ENCODE data around the gene ZNF438. TPM values are rescaled to one million over a fixed set of nuclear protein-coding genes. Genes with fewer than 3 reads are reported as not detected.

ZNF438 gene
- total and polyA plus RNA-seq, 2 of the 8 experiments (the other 6 are each of a cell fraction or from before 2014, with no cell fraction given), result 0.95 to 1.7 TPM

DNA sequence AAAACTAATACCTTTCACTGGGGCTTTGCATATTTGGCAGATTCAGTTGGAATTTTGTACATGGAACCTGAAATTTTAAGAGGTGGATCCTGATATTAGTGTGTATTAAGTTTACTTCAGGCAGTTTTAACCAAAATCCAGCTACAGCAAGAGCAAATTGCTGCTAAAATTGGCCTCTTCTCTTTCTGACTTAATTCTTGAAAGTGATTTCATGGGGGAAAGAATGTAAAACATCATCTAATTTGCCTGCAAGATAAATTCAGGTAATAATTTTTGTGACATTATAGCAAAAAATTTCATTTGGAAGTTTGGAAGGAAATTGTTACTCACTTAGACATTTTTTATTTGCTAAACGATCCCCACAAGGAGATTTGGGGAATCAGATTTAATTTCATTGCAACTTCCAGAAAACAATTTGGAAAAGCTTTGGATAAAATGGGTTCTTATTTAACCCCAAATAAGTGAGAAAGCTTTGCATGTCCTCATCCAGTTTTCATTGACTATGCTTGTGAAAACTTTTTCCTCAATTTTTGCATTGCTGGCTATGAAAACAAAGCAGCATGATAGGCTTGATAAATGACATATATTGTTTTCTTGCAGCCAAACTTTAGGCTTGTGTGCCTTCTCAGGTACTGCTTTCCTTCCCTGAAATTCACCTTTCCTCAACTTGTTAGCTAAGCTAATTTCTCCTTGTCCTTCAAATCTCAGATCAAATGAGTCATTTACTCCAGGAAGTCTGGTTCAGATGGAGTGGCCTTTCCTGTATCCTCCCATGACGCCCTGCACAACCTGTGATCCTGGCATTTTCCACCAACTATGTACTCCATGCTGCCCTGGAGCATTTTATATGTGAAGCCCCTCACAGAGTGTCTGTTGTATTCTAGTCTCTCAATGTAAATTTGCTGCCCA is 27.4 kb upstream of the ZNF438 start:
- Histone ChIP-seq H3K14ac (ENCODE audit: insufficient read length) (no peak overlapping the region), H2BK5ac (ENCODE audit: low read depth, low read length) (no peak overlapping the region), H3K27ac (ENCODE audit: low read depth, low read length) (no peak overlapping the region), H3K27me3 (replicated peaks in 1 of 4; ENCODE audit: control insufficient read depth in 3 of 4, extremely low read depth in 1 of 4, insufficient read depth in 3 of 4, low read length in 3 of 4) (no peaks in the 10 kb centered on the region), H2BK12ac (ENCODE audit: low read depth, low read length) (no peak overlapping the region), H3K23ac (ENCODE audit: insufficient read length) (no peak overlapping the region), H3K18ac (ENCODE audit: extremely low read depth, low read length) (no peak overlapping the region), H3K4me3 (ENCODE audit: extremely low read depth in 1 of 4, insufficient read depth in 2 of 4, low read depth in 3 of 4, low read length in 4 of 4) (no peak overlapping the region), H3K23me2 (ENCODE audit: low read depth, low read length) (no peaks in the 10 kb centered on the region), H2AFZ (ENCODE audit: low read length) (no peak overlapping the region), H3K79me1 (ENCODE audit: low read depth, low read length) (no peaks in the 10 kb centered on the region), H4K91ac (replicated peaks; ENCODE audit: insufficient read length, low read length) (no peak overlapping the region), H3K56ac (replicated peaks; ENCODE audit: insufficient read length, low read depth, low read length) (no peak overlapping the region), H3K4me1 (replicated peaks in 1 of 4; ENCODE audit: control insufficient read depth in 3 of 4, insufficient read depth in 4 of 4, low read length in 3 of 4) (no peaks in the 10 kb centered on the region), H4K8ac (ENCODE audit: extremely low read depth, insufficient read depth, low read length) (no peak overlapping the region), H2BK15ac (ENCODE audit: low read length) (no peak overlapping the region), H3K4ac (replicated peaks; ENCODE audit: insufficient read length, low read depth, low read length) (no peak overlapping the region), H3K9me3 (ENCODE audit: insufficient read depth in 2 of 2, low read depth in 1 of 2, low read length in 1 of 2) (peaks cover 0 to 6% of the 10 kb centered on the region in 2 experiments; a peak in 1 of 4 replicates), H2BK20ac (ENCODE audit: low read length) (no peak overlapping the region), H3K9ac (replicated peaks in 1 of 4; ENCODE audit: extremely low read depth in 1 of 4, low read depth in 3 of 4, low read length in 3 of 4) (no peak overlapping the region), H3K36me3 (ENCODE audit: control insufficient read depth in 2 of 4, insufficient read depth in 4 of 4, low read length in 3 of 4) (no peaks in the 10 kb centered on the region), H4K20me1 (replicated peaks in 1 of 2; ENCODE audit: control insufficient read depth in 1 of 2, insufficient read depth in 2 of 2, low read length in 2 of 2) (no peaks in the 10 kb centered on the region), H2AK5ac (ENCODE audit: low read depth, low read length) (no peak overlapping the region), H3K4me2 (ENCODE audit: insufficient read depth in 1 of 2, low read depth in 2 of 2, low read length in 2 of 2) (no peak overlapping the region), H3K79me2 (ENCODE audit: control insufficient read depth in 1 of 2, insufficient read depth in 2 of 2, low read length in 2 of 2) (no peaks in the 10 kb centered on the region), H2BK120ac (replicated peaks; ENCODE audit: low read depth, low read length) (no peak overlapping the region), H4K5ac (ENCODE audit: insufficient read length, low read depth, low read length) (no peak overlapping the region)
- DNase-seq (ENCODE audit: low read depth in 1 of 2, low spot score in 2 of 2), result no peak
- no peak for FAIRE-seq
- CTCF ChIA-PET (ENCODE audit: partially characterized antibody), result interaction anchor here (0.5 to 0.7 kb wide), 3 partner anchors 26 to 372 kb away, joined by 3 read pairs; no protein-coding TSS in a partner anchor
- 89% methylated on average over 2 of the region's 2 CpGs; no CpG with 5 or more reads in 1 of the 2 experiments for WGBS, 2 experiments (ENCODE audit: extremely low coverage in 1 of 2, insufficient coverage in 1 of 2, insufficient read length in 1 of 2, insufficient replicate concordance in 2 of 2, low coverage in 1 of 2, low lambda C conversion rate in 2 of 2, missing lambda C conversion rate in 1 of 2)
- POLR2A ChIA-PET (ENCODE audit: partially characterized antibody), result no interaction called here
- TF ChIP-seq ZNF274 (IDR thresholded peaks at IDR 0.05; ENCODE audit: borderline replicate concordance, extremely low read depth, low read length) (no peak), CEBPB (IDR thresholded peaks at IDR 0.05; ENCODE audit: low read depth, low read length) (no peak), CHD2 (IDR thresholded peaks at IDR 0.05; ENCODE audit: low read length) (no peak), CTBP2 (IDR thresholded peaks at IDR 0.05; ENCODE audit: borderline replicate concordance, insufficient read depth, insufficient read length, low read length) (no peak), TAF1 (IDR thresholded peaks at IDR 0.05; ENCODE audit: low read depth, low read length) (no peak), RXRA (IDR thresholded peaks at IDR 0.05; ENCODE audit: insufficient read depth, low read depth, low read length) (no peak), KDM1A (IDR thresholded peaks at IDR 0.05; ENCODE audit: borderline replicate concordance, low read length) (no peak), RAD21 (IDR thresholded peaks at IDR 0.05 in 1 of 2, conservative IDR thresholded peaks at IDR 0.05 in 1 of 2; ENCODE audit: low read depth in 2 of 2, low read length in 2 of 2) (no peak), FOSL1 (IDR thresholded peaks at IDR 0.05; ENCODE audit: insufficient read depth, low read depth, low read length) (no peak)
- TF ChIP-seq, protein P1, sequence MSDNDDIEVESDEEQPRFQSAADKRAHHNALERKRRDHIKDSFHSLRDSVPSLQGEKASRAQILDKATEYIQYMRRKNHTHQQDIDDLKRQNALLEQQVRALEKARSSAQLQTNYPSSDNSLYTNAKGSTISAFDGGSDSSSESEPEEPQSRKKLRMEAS (IDR thresholded peaks at IDR 0.05), result no peak
- TF ChIP-seq, protein P2, sequence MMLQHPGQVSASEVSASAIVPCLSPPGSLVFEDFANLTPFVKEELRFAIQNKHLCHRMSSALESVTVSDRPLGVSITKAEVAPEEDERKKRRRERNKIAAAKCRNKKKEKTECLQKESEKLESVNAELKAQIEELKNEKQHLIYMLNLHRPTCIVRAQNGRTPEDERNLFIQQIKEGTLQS (IDR thresholded peaks at IDR 0.05; ENCODE audit: insufficient read depth, low read depth, low read length), result no peak
